HG03571 (cell line): Measurements from ENCODE around the gene SCYL1.

Source experiments
- ATAC-seq: cut with Tn5 transposase; IDR thresholded peaks from one replicate; pipeline ENCODE4 v1.9.1; 2021; ENCODE audit not compliant: unreplicated experiment

The SCYL1 gene

GRCh38 chr11:65551572-65552387 lies 26.9 kb downstream of the SCYL1 start:
- no peak for ATAC-seq

- no peak for ATAC-seq
These were observed 27.6 kb downstream of the SCYL1 start for GRCh38 chr11:65552388-65552951.

GRCh38 chr11:65553301-65554001 lies 28.6 kb downstream of the SCYL1 start:
- no peak for ATAC-seq

- no peak for ATAC-seq
These were observed 29.4 kb downstream of the SCYL1 start for GRCh38 chr11:65554057-65554818.

- no peak for ATAC-seq
These were observed 30.1 kb downstream of the SCYL1 start for GRCh38 chr11:65554842-65555430.

- ATAC-seq, result no peak
These were observed 30.9 kb downstream of the SCYL1 start for GRCh38 chr11:65555693-65556231.

- ATAC-seq, result no peak
These were observed 31.8 kb downstream of the SCYL1 start for GRCh38 chr11:65556470-65557279.

GRCh38 chr11:65557280-65558001 lies 32.6 kb downstream of the SCYL1 start:
- no peak for ATAC-seq

GRCh38 chr11:65558002-65558929 lies 33.4 kb downstream of the SCYL1 start, which contains the start of gene LTBP3:
Gene LTBP3, minus strand, starts transcription at chr11:65558359. Its CDS starts 400 bp downstream, at chr11:65557959.
- no peak for ATAC-seq

- no peak for ATAC-seq
These were observed 34.1 kb downstream of the SCYL1 start for GRCh38 chr11:65558930-65559509.

- ATAC-seq, result no peak
These were observed 34.7 kb downstream of the SCYL1 start for GRCh38 chr11:65559535-65559934.

- ATAC-seq, result no peak
These were observed 35.2 kb downstream of the SCYL1 start for GRCh38 chr11:65559951-65560537.

- ATAC-seq, result no peak
These were observed 35.9 kb downstream of the SCYL1 start for GRCh38 chr11:65560555-65561418.

GRCh38 chr11:65562020-65562419 lies 37.1 kb downstream of the SCYL1 start:
- ATAC-seq, result no peak

- ATAC-seq, result no peak
These were observed 37.9 kb downstream of the SCYL1 start for GRCh38 chr11:65562788-65563187.

GRCh38 chr11:65563601-65564000 lies 38.7 kb downstream of the SCYL1 start:
- ATAC-seq, result no peak
